NCI-H524 (cell line): ENCODE results near the gene TMEM132C.
A peak's percentile ranks its signal among the peaks of the same experiment; 100 is the strongest.
"Not testable (repeated sequence)": the region's sequence is repeated elsewhere in the genome, so short reads cannot be mapped to it uniquely, and the experiment has no call there.

Experiments used
- DNase-seq, 2 experiments: peaks; one replicate each; lab custom pipeline; 2025; lab: John Stamatoyannopoulos, UW

The TMEM132C gene

DNA sequence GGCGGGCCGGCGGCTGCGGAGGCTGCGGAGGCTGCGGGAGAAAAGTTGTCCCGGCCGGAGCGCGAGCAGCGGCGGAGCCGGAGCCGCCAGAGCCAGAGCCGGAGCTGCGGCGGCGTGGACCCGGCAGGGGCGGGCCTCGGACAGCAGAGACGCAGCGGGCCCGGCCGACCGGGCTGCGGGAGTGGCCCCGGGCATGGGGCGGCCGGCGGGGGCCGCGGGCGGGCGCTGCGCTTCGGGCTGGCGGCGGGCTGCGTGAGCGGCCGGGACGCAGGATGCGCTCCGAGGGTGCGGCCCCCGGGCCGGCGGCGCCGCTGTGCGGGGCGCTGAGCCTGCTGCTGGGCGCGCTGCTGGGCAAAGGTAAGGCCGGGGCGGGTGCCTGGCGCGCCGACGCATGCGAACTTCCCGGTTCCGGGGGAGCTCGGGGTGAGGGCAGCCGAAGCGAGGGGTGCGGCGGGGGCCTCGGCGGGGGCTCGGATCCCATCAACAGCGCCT is at the start of gene TMEM132C:
Gene TMEM132C (plus strand): TSS at position 40 of the 492 bp plus-strand sequence. CDS start 233 bp downstream, at position 273.
- no peak for DNase-seq

DNA sequence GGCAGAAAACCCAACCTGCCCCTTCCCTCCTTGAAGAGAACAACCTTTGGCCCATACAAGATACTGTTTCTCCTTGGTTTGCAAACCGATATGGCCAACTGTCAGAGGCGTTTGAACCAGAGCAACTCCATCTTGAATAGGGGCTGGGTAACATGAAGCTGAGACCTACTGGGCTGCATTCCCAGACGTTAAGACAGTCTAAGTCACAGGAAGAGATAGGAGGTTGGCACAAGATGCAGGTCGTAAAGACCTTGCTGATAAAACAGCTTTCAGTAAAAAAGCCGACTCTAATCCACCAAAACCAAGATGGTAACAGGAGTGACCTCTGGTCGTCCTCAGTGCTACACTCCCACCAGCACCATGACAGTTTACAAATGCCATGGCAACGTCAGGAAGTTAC is 42.7 kb upstream of the TMEM132C start:
- DNase-seq, result no peak

DNA sequence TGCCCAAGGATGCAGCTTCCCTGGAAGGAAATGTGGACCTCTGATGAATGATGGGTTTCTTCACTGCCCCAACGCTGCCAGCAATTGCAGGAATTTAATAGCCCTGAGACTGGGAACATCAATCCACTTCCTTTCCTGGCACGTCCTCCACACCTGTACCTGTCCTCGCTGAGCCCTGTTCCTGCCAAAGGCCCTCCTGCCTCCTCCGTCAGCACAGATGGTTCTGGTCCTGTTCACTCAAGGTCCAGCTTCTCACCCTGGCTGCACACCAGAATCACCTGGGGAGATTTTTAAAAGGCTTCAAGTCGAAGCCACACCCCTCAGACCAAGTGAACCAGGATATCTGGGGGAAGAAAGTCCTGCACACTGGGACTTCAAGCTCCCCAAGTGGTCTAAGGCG is 38.4 kb upstream of the TMEM132C start:
- no peak for DNase-seq

DNA sequence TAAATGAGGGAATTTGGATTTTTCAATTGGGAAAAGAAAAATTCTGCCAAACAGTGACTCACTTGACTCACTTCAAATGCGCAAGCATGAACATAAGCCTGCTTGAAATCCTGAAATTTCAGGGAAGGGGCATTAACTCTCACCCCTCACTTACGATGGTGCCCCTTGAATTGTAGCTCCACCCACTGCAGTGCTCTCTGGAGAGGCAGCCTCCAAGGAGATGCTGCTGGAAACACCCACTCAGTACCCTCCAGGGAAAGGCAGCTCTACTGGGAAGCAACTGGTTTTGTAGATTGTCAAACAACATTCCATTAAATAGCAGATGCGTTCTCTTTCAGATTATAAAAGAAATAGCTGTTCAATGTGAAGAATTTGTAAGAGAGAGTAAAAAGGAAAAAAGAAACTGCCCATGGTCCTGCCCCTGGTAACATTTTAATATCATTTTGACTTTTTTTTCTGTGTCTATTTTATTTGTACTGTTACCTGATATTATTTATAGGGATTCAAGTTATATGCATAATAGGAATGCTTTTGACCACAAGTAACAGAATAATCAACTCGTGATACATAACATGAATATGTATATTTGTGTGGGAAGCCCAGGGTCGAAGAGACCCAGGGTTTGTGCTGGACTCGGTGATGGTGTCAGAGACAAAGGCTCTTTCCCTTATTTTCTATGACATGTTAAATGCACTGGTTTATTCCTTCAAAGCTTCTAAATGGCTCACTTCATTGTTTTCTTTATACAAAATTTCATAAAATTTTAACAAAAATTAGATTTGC is 31.1 kb upstream of the TMEM132C start:
- DNase-seq, result no peak

DNA sequence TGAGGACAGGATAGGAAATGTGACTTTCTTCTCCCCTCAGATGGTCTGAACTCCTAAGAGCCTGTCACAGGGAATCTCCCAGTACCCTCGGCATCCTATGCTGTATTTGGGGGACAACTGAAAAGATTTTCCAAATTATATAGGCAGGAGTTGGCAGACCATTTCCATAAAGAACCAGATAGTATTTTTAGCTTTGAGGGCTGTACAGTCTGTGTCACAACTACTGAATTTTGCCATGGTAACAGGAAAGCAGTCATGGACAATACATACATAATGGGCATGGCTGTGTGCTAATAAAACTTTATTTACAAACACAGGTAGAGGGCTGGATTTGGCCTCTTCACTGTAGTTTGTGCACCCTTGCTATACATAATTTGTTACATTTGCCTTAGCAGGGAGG is 30.4 kb upstream of the TMEM132C start:
- no peak for DNase-seq

DNA sequence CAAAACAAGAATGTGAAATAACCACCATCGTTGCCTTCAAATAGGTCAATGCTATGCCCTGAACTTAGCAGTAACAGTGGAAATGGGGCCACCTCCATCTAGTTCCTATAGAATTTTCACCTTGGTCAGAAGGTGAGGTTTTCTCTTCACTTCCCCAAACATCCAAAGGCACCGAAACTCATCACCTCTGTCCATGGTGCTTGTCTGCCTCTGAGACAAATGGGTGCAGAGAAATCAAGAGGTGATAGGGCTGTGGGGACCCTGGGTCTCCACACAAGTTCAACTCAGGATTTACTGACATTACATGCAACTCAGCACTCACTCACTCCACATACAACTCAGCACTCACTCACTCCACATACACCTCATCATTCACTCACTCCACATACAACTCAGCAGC is 26.2 kb upstream of the TMEM132C start:
- DNase-seq, result no peak

DNA sequence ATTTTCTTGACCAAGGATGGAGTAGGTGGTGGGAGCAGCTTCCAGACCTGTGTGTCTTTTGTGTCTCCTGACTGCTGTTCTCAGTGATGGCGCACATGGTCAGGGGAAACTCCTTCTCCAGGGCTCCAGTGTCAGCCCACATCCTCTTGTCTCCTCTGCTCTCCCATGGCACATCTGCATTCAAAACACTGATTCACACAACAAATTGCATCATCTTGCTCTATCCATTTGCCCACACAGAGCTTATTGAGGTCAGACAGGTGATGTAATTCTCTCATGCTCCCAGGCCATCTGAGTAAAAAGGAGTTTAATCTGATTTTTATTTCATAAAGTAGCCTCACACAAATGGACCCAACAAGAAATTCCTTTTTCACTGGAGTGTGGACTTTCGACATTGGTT is 21.8 kb upstream of the TMEM132C start:
- DNase-seq, result no peak

DNA sequence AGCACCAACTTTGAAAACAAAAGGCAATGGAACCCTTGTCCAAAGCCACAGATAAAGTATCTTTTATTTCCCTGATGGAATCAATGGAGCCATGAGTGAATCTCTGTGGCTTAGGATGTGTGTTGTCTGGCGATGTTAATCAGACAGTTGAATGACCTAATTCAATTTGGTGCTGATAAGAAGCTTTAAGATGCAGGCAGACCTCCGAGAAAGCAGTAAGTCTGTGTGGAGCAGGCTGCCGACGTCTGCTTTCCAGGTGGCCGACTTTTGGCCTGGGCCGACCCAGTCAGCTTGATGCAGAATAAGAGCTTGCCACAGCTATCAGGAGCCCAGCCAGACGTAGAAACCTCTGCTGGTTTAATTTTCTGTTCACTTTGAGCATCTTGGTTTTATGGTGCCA is 21.1 kb upstream of the TMEM132C start:
- no peak for DNase-seq

DNA sequence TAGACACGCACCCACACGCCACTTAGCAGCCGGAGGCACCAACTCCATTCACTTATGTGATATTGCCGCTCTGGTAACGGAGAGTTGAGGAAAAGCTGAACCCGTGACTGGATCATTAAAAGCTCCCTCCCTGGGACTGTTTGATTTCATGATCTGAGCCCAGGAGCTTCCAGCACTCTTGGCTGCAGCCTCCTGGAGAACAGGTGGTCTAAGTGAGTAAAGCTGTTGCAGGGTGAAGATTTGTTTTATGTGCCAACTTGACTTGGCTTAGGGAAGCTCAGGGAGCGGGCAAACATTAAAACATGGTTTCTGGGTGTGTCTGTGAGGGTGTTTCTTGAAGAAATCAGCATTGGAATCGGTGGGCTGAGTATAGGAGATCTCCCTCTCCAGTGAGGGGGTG is 16.9 kb upstream of the TMEM132C start:
- peak; percentile 23 to 74 for DNase-seq

DNA sequence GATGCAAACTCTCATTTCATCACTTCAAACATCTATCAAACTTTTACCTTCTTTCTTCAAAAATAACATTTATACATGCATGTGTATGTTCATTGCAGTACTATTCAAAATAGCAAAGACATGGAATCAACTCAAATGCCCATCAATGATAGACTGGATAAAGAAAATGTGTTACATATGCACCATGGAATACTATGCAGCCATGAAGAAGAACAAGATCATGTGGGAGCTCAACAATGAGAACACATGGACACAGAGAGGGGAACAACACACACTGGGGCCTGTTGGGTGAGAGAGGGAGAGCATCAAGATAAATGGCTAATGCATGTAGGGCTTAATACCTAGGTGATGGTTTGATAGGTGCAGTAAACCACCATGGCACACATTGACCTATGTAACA is 13.1 kb upstream of the TMEM132C start:
- DNase-seq, result not testable (repeated sequence)

DNA sequence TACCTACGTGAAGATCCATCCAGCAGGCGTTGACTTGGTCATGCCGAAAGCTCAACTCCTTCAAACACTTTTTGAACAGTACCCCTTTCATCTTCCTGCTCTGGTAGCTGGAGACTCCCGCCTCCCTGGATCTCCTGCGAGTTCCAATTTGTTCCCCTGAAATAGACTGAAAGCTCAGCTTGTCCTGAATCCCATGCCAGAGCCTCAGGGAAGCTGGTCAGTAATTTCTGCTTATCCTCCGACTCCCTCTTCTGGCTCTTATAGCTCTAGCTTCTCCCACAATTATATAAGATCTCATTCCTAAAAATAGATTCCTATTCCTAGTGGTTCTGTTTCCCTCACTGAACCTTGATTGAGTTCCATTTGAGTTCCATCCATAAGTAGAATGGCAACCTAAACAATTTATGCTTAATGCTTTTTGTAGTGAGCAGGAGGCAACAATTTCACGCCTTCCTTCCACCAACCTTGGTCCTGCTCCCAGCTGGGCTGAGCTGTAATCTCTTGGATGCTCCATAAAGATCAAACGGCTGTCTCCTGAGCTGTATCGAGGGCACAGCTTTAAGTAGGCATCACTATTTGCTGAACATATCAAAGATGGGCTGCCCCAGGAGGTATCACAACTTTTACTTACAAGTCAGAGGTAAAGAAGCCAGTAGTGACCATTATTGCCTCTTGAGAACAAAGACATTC is 8.0 kb upstream of the TMEM132C start:
- peak in 1 of 2 experiments; percentile 25 for DNase-seq

DNA sequence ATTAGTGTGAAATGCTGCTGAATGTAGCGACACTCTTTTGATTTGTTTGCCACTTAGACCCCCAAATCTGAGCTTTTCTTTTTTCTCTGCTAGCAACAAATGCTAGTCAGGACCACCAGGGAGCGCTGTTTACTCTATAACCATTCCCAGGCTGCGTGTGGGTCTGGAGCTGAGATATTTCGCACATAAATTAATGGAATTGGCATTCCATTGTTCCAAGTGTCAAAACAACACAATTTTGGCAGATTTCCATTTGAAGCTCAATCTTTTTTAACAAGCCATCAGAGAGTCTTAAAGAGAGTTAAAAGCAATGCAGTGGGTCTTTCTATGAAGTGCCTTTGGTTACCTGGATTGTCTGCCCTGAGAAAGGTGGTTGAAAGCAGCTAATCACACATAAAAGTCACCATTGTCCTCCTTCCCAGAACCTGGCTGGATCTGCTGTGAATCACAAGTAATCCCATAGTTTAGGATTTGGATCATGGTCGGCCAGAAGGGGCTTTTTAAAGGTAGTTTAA is 7.4 kb upstream of the TMEM132C start:
- DNase-seq, result peak in 1 of 2 experiments; percentile 59

DNA sequence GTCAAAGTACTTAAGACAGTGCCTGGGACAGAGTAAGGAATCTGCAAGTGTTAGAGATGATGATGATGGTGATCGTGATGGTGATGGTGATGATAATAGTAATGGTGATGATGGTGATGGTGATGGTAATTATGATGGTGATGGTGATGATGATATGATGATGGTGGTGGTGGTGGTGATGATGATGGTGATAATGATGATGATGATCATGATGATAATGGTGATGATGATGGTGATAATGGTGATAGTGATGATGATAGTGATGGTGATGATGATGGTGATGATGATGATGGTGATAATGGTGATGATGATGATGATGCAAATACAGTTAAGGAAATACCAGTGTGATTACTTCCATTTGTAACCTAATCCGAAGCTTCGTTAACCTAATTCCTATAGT is 5.2 kb upstream of the TMEM132C start:
- DNase-seq, result no peak

DNA sequence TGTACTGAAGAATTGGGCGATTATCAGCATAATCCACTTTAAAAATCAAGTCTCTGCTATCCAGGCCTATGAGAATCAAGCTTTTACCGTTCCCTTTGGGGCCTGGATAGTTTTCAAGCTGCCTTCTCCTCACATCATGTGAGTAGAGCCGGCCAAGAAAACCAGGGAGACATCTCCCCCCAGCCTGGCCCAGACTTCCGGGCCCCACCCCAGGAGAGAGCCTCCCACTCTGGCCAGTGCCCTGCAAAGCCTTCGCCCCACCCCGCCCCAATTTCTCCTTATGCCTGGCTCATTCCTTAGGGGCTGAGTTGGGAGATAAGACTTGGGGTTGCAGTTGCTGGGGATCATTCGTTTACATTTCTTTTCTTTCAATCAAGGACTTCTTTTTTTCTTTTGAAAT is 1.4 kb upstream of the TMEM132C start:
- DNase-seq, result no peak

DNA sequence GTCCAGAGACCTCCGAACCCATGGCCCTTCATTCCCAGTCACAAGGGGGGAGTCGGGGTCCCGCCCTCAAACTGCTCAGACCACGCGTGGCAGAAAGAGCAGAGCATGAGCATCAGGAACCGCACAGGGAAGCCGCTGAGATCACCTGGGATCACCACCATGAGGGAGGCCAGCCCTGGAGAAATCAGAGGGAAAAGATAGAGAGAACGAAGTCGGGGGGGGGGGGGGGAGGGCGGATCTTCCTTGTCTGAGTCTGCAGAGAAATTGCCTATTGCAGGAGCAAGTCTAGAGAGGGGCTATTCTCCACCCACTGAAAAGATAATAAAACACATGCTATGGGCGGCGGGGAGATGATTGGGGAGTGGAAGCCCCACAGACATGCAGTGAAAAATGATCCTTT is 884 bp upstream of the TMEM132C start:
- no peak for DNase-seq

DNA sequence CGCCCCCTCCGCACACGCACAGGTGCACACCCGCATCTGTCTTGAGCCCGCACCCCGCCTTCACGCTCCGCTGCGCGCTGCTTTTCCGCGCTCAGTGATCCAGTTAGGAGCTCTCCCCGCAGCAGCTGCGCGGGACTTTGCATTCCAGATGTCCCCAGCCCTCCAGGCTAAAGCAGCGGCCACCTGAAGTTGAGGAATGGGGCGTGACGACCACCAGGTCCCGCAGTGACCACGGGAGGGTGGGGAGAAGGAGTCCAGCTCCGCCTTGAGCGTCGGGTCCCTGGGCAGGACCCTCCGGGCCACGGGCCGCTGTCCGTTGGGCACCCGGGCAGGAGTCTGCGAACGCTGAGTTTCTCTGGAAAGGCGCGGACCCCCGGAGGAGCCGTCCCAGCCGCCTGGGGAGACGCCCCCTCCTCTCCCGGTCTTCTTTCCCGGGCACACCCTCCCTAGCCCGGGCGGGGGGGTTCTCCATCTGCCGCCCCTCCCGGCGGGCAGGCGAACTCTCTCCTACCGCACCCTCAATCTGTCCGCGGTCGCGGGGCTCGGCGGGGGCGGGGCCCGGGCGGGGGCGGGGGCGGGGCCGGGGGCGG is 334 bp upstream of the TMEM132C start:
- peak in 1 of 2 experiments; percentile 15 for DNase-seq

DNA sequence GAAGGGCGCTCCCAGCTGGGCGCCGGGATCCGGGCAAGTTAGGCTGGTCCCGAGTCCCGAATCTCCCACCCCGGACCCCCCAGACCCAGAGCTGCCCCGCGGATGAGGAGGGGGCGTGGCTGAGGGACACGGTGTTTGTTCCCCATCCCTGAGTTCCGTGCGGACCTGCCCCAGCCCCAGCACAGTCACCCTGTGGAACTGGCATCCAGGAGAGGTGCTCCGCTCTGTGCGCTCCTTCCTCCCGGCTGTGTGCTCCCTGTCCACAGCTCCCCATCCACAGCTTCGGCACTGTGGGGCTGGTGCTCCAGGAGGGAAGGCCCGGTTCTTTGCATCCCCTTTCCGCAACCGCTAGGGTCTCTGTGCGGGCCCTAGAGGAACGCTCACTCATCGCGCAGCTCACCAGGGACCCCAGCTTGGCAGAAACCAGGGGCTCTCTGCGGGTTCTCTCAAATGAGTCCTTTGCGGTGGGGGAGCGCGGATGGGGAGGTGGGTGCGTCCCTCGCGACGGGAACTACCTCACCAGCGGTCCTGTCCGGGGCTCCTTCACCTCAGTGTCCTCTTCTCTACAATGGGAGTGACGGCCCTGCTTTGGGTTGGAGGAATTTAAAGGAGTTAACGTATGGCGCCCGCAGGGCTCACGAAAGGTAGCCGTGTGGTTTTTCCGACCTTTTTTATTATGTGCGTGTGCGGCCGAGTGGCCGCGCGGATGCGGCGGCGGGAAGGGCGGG is 845 bp downstream of the TMEM132C start:
- peak in 1 of 2 experiments; percentile 7 for DNase-seq

DNA sequence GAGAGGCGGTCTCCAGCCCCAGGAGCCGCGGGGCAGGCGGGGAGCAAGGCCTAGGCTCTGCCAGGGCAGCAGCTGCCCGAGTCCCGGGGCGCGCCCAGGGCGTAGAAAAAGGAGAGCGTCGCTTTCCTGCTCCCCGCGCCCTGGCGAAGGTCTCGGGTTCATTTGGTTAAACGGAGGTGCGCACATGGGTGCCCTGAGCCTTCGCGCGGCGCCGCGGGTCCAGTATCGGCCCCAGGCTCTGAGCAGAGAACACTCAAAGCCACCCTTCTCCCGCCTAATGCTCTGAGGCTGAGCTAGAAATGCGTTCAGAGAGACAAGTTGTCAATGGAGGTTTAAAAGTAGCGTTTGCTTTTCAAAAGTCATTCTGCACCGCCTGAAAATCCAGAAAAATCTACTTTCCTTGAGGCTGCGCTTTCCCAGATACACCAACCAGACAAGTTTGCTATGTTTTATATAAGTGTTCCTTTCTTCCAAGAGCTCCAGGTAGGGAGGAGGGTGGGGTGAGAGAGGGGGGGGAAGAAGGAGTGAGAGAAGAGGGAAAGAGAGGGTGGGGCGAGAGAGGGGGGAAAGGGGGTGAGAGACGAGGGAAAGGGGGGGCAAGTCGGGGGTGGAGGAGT is 1.5 kb downstream of the TMEM132C start:
- peak in 1 of 2 experiments; percentile 23 for DNase-seq

DNA sequence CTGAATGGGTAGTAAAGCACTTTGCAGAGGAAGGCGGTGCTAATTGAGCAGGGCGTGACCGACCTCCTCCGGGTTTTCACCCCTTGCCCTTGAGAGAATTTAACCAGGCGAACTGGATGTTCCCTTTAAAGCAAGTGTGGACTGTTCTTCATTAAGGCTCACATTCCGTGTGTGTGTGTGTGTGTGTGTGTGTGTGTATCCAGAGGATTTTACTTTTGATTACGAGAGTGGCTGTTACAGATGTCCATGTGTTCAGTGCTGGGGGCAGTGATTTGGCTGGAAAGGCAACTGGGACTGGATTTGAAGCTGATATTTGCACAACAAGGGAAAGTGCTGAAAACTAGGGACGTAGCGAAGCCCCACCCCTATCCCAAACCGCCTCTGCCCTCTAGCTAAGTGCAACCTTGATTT is 2.2 kb downstream of the TMEM132C start:
- DNase-seq, result peak in 1 of 2 experiments; percentile 2

DNA sequence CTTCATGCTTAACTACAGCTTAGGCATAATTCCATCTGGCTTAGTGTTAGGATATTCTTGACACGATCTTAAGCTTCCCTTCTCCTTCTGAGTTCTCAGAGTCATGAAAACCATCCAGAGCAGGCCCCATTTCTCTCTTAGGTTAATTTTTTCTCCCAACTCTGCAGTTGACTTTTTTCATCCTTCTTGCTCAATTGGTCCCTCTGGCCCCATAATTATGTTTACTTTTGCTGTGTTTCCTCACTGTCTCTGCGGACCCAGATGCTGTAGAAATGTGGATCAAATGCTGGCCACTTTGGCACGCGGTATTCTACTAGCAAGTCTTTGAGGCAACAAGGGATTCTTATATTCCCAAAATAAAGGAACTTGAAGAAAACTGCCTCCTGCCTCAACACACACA is 9.5 kb downstream of the TMEM132C start:
- no peak for DNase-seq

DNA sequence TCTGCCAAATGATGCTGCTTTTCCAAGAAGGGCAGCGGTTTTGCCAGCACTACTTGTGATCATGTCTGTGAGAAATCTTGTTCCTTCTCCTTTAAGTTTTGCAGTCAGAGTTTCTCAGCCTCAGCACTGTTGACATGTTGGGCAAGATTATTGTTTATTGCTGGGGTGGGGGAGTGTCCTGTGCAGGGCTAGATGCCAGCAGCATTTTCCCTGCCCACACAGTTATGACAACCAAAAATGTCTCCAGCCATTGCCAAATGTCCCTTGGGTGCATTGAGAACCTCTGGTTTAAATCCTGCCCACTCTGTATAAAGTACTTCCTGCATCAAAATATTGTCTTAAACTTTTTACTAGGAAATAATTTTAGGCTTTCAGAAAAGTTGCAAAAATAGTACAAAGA is 20.0 kb downstream of the TMEM132C start:
- no peak for DNase-seq

DNA sequence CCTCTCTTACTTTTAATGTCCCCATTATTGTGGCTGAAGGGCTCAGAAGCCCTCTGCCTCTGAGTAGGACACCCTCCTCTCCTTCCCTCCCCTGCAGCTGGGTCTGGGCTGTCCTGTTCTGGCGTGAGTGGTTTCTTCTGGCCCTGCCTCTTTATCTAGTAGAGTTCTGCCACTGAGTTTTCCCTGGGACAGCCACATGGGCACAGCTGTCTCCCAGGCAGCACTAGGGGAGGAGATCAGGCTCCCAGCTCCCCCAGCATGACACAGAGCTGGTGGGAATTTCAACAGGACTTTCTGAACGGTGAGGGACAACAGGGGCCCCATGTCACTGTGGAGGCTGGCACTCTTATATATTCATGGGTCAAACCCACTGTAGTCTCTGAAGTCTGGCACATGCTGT is 21.4 kb downstream of the TMEM132C start:
- DNase-seq, result no peak
